Activated CD4-positive, alpha-beta memory T cell treated with anti-CD3 and anti-CD28 coated beads for 36 hours (primary cell): Measurements from ENCODE around the gene RTCB. TPM values are rescaled to one million over a fixed set of nuclear protein-coding genes. Genes with fewer than 3 reads are reported as not detected.
A peak's percentile ranks its signal among the peaks of the same experiment; 100 is the strongest.

Source experiments
- CTCF ChIA-PET: fragments of 350-600 bp; sonication (Branson Sonifier 250); formaldehyde crosslinking; loops from one replicate; lab custom pipeline; 2021; ENCODE audit warnings: antibody characterized with exemption, inconsistent platforms; lab: Charles Lee
- POLR2A ChIA-PET: fragments of 350-600 bp; sonication (Branson Sonifier 250); formaldehyde crosslinking; loops from one replicate; lab custom pipeline; 2021; ENCODE audit warnings: antibody characterized with exemption; lab: Charles Lee
- DNase-seq: peaks from one replicate; pipeline ENCODE4 v3.0.0-alpha.2; 2020
- H3K27ac Mint-ChIP-seq: one replicate; pipeline ENCODE4 v1.8.0; 2021; ENCODE audit warnings: mixed read lengths
- H3K27me3 Mint-ChIP-seq: one replicate; pipeline ENCODE4 v1.8.0; 2021; ENCODE audit warnings: mixed read lengths
- H3K36me3 Mint-ChIP-seq: one replicate; pipeline ENCODE4 v1.8.0; 2021; ENCODE audit warnings: mixed read lengths
- H3K4me1 Mint-ChIP-seq: one replicate; pipeline ENCODE4 v1.8.0; 2021; ENCODE audit warnings: low read depth, mixed read lengths
- H3K4me3 Mint-ChIP-seq: one replicate; pipeline ENCODE4 v1.8.0; 2021; ENCODE audit warnings: mild to moderate bottlenecking, mixed read lengths
- H3K9me3 Mint-ChIP-seq: one replicate; pipeline ENCODE4 v1.8.0; 2021; ENCODE audit warnings: mixed read lengths
- intact Hi-C: fragments of 100-400 bp; cut with micrococcal nuclease; formaldehyde crosslinking; loops from one replicate; pipeline ENCODE4 v1.15.1; 2023
- total RNA-seq, 2 experiments: library from RNA; stranded (reverse); gene quantifications; one replicate each; pipeline ENCODE4 v1.2.3, GENCODE V29; 2021

Gene RTCB
- total RNA-seq, 2 experiments from 2014 or later = 87.0 to 87.7 TPM

- Mint-ChIP-seq H3K4me1 (peaks cover 31% of the 10 kb centered on the region), H3K27ac (no peak overlapping the region), H3K9me3 (no peaks in the 10 kb centered on the region), H3K27me3 (peaks cover 7% of the 10 kb centered on the region), H3K4me3 (no peak overlapping the region), H3K36me3 (peaks cover 6% of the 10 kb centered on the region)
- DNase-seq = no peak
- ChIA-PET POLR2A (no interaction called here), CTCF (no interaction called here)
- intact Hi-C loops = no loop called here
Observed at GRCh38 chr22:32414191-32414590, 2.1 kb upstream of the RTCB start.

- POLR2A ChIA-PET = no interaction called here
- H3K4me1 Mint-ChIP-seq = peaks cover 35% of the 10 kb centered on the region
Observed at GRCh38 chr22:32413719-32414118, 1.7 kb upstream of the RTCB start.

GRCh38 chr22:32411402-32411801 lies 645 bp downstream of the RTCB start:
- ChIA-PET POLR2A (interaction anchor here (0.6 to 2.1 kb wide), 7 partner anchors 11 to 223 kb away, joined by 3 to 22 read pairs (median 3); partner anchors contain the start of gene FBXO7), CTCF (interaction anchor here (0.6 to 2.9 kb wide), 3 partner anchors 27 to 63 kb away, joined by 3 to 33 read pairs (median 3); partner anchors contain the start of gene FBXO7)
- Mint-ChIP-seq H3K4me3 (peak overlapping the region; percentile 94), H3K27me3 (no peaks in the 10 kb centered on the region), H3K4me1 (peaks cover 51% of the 10 kb centered on the region), H3K36me3 (peaks cover 24% of the 10 kb centered on the region), H3K27ac (peak overlapping the region; percentile 90), H3K9me3 (no peaks in the 10 kb centered on the region)
- intact Hi-C loops = no loop called here
- peak; percentile 30 for DNase-seq

More at GRCh38 chr22:32413719-32414118, 1.7 kb upstream of the RTCB start:
- intact Hi-C loops = no loop called here
- CTCF ChIA-PET = interaction anchor here (2.9 kb wide), 1 partner anchor 61 kb away, joined by 33 read pairs; the partner anchor contains the start of gene FBXO7
- peaks cover 7% of the 10 kb centered on the region for H3K27me3 Mint-ChIP-seq
- no peak overlapping the region for H3K27ac Mint-ChIP-seq
- no peak overlapping the region for H3K4me3 Mint-ChIP-seq
- no peak for DNase-seq
- no peaks in the 10 kb centered on the region for H3K9me3 Mint-ChIP-seq
- peaks cover 9% of the 10 kb centered on the region for H3K36me3 Mint-ChIP-seq

GRCh38 chr22:32410459-32410858 lies 1.6 kb downstream of the RTCB start:
- H3K36me3 Mint-ChIP-seq = peaks cover 31% of the 10 kb centered on the region
- CTCF ChIA-PET = no interaction called here
- H3K4me3 Mint-ChIP-seq = peak overlapping the region; percentile 94
- DNase-seq = no peak
- no peaks in the 10 kb centered on the region for H3K9me3 Mint-ChIP-seq
- intact Hi-C loops = no loop called here
- H3K27ac Mint-ChIP-seq = no peak overlapping the region
- H3K27me3 Mint-ChIP-seq = no peaks in the 10 kb centered on the region
- peaks cover 51% of the 10 kb centered on the region for H3K4me1 Mint-ChIP-seq
- POLR2A ChIA-PET = interaction anchor here (1.2 to 1.5 kb wide), 2 partner anchors 22 to 63 kb away, joined by 3 to 5 read pairs; no protein-coding TSS in a partner anchor

- no peak overlapping the region for H3K27ac Mint-ChIP-seq
- H3K4me3 Mint-ChIP-seq = peak overlapping the region; percentile 4
- peaks cover 51% of the 10 kb centered on the region for H3K4me1 Mint-ChIP-seq
- no peaks in the 10 kb centered on the region for H3K27me3 Mint-ChIP-seq
- no peak for DNase-seq
- CTCF ChIA-PET = interaction anchor here (1.2 to 1.3 kb wide), 2 partner anchors 9 to 65 kb away, joined by 3 read pairs; partner anchors contain the start of gene FBXO7
- intact Hi-C loops = no loop called here
- H3K36me3 Mint-ChIP-seq = peaks cover 31% of the 10 kb centered on the region
- no peaks in the 10 kb centered on the region for H3K9me3 Mint-ChIP-seq
- POLR2A ChIA-PET = interaction anchor here (1.2 kb wide), 1 partner anchor 64 kb away, joined by 3 read pairs; no protein-coding TSS in a partner anchor
Observed at GRCh38 chr22:32409977-32410376, 2.1 kb downstream of the RTCB start.

GRCh38 chr22:32407936-32408335 lies 4.1 kb downstream of the RTCB start:
- intact Hi-C loops = no loop called here
- Mint-ChIP-seq H3K36me3 (peaks cover 37% of the 10 kb centered on the region), H3K4me1 (peaks cover 47% of the 10 kb centered on the region), H3K4me3 (no peak overlapping the region), H3K27me3 (no peaks in the 10 kb centered on the region), H3K9me3 (no peaks in the 10 kb centered on the region), H3K27ac (peak overlapping the region; percentile 2)
- ChIA-PET POLR2A (no interaction called here), CTCF (interaction anchor here (2.2 kb wide), 1 partner anchor 18 kb away, joined by 6 read pairs; no protein-coding TSS in a partner anchor)
- no peak for DNase-seq

- peaks cover 37% of the 10 kb centered on the region for H3K36me3 Mint-ChIP-seq
- no peaks in the 10 kb centered on the region for H3K9me3 Mint-ChIP-seq
- POLR2A ChIA-PET = no interaction called here
- H3K27ac Mint-ChIP-seq = peak overlapping the region; percentile 2
- H3K27me3 Mint-ChIP-seq = no peaks in the 10 kb centered on the region
- no peak overlapping the region for H3K4me3 Mint-ChIP-seq
- CTCF ChIA-PET = interaction anchor here (2.2 kb wide), 1 partner anchor 18 kb away, joined by 6 read pairs; no protein-coding TSS in a partner anchor
- H3K4me1 Mint-ChIP-seq = peaks cover 41% of the 10 kb centered on the region
- DNase-seq = no peak
- intact Hi-C loops = no loop called here
Observed at GRCh38 chr22:32407312-32407711, 4.7 kb downstream of the RTCB start.

GRCh38 chr22:32404021-32404420 lies 8.0 kb downstream of the RTCB start:
- no peak for DNase-seq
- CTCF ChIA-PET = interaction anchor here (0.6 kb wide), 1 partner anchor 10 kb away, joined by 3 read pairs; no protein-coding TSS in a partner anchor
- no peaks in the 10 kb centered on the region for H3K9me3 Mint-ChIP-seq
- no peaks in the 10 kb centered on the region for H3K27me3 Mint-ChIP-seq
- H3K36me3 Mint-ChIP-seq = peaks cover 48% of the 10 kb centered on the region
- POLR2A ChIA-PET = no interaction called here
- peaks cover 19% of the 10 kb centered on the region for H3K4me1 Mint-ChIP-seq
- H3K27ac Mint-ChIP-seq = no peak overlapping the region
- intact Hi-C loops = no loop called here
- H3K4me3 Mint-ChIP-seq = no peak overlapping the region

GRCh38 chr22:32401486-32401885 lies 10.6 kb downstream of the RTCB start:
- Mint-ChIP-seq H3K36me3 (peaks cover 36% of the 10 kb centered on the region), H3K27me3 (no peaks in the 10 kb centered on the region), H3K4me3 (no peak overlapping the region), H3K4me1 (no peaks in the 10 kb centered on the region), H3K9me3 (no peaks in the 10 kb centered on the region), H3K27ac (no peak overlapping the region)
- no peak for DNase-seq
- ChIA-PET CTCF (interaction anchor here (1.2 kb wide), 1 partner anchor 8 kb away, joined by 3 read pairs; no protein-coding TSS in a partner anchor), POLR2A (no interaction called here)
- intact Hi-C loops = no loop called here

- ChIA-PET POLR2A (no interaction called here), CTCF (no interaction called here)
- Mint-ChIP-seq H3K4me3 (no peak overlapping the region), H3K36me3 (peaks cover 50% of the 10 kb centered on the region), H3K9me3 (no peaks in the 10 kb centered on the region), H3K27me3 (no peaks in the 10 kb centered on the region), H3K27ac (no peak overlapping the region), H3K4me1 (peaks cover 13% of the 10 kb centered on the region)
- no peak for DNase-seq
- intact Hi-C loops = no loop called here
Observed at GRCh38 chr22:32396746-32397145, 15.3 kb downstream of the RTCB start.

GRCh38 chr22:32396255-32396654 lies 15.8 kb downstream of the RTCB start:
- Mint-ChIP-seq H3K4me3 (no peak overlapping the region), H3K27ac (no peak overlapping the region), H3K4me1 (peaks cover 13% of the 10 kb centered on the region), H3K9me3 (no peaks in the 10 kb centered on the region), H3K36me3 (peaks cover 46% of the 10 kb centered on the region), H3K27me3 (no peaks in the 10 kb centered on the region)
- intact Hi-C loops = no loop called here
- DNase-seq = no peak
- ChIA-PET POLR2A (no interaction called here), CTCF (no interaction called here)

GRCh38 chr22:32395107-32395506 lies 16.9 kb downstream of the RTCB start:
- intact Hi-C loops = no loop called here
- Mint-ChIP-seq H3K9me3 (no peaks in the 10 kb centered on the region), H3K36me3 (peaks cover 41% of the 10 kb centered on the region), H3K4me3 (no peak overlapping the region), H3K27ac (peak overlapping the region; percentile 35), H3K27me3 (no peaks in the 10 kb centered on the region), H3K4me1 (peaks cover 13% of the 10 kb centered on the region)
- DNase-seq = no peak
- ChIA-PET CTCF (no interaction called here), POLR2A (interaction anchor here (0.6 kb wide), 1 partner anchor 8 kb away, joined by 4 read pairs; no protein-coding TSS in a partner anchor)
